ENCODE data around the gene CDH4. TPM values are rescaled to one million over a fixed set of nuclear protein-coding genes. Genes with fewer than 3 reads are reported as not detected.
"Not testable (repeated sequence)": the region's sequence is repeated elsewhere in the genome, so short reads cannot be mapped to it uniquely, and the experiment has no call there.

The CDH4 gene
- total RNA-seq, 1 experiment from 2014 or later = 3.9 TPM

DNA sequence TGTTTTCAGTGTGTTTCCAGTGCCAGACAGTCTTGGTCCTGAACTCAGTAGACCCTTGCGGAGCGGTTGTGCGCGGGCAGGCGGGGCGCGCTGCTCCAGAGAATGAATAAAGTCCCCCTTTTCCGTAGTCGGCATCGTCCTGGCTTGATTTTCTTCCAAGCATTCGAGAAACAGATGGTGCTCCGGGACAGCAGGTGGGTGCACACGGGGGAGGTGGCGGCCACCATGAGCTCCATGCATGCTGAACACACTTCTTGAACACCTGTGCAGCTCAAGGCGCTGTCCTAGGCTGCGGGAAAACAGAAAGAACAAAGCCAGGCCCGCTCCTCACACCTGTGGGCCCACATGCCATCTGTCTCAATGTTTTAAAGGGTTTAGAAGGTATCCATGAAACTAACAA lies 688.4 kb downstream of the CDH4 start:
- peak; percentile 46 for DNase-seq
- Histone ChIP-seq H3K4me3 (ENCODE audit: insufficient read depth, low read depth, low read length) (no peak overlapping the region), H3K27me3 (ENCODE audit: control insufficient read depth, insufficient read depth, low read length) (no peaks in the 10 kb centered on the region), H3K36me3 (replicated peaks; ENCODE audit: control insufficient read depth, insufficient read depth, low read length) (no peaks in the 10 kb centered on the region)

DNA sequence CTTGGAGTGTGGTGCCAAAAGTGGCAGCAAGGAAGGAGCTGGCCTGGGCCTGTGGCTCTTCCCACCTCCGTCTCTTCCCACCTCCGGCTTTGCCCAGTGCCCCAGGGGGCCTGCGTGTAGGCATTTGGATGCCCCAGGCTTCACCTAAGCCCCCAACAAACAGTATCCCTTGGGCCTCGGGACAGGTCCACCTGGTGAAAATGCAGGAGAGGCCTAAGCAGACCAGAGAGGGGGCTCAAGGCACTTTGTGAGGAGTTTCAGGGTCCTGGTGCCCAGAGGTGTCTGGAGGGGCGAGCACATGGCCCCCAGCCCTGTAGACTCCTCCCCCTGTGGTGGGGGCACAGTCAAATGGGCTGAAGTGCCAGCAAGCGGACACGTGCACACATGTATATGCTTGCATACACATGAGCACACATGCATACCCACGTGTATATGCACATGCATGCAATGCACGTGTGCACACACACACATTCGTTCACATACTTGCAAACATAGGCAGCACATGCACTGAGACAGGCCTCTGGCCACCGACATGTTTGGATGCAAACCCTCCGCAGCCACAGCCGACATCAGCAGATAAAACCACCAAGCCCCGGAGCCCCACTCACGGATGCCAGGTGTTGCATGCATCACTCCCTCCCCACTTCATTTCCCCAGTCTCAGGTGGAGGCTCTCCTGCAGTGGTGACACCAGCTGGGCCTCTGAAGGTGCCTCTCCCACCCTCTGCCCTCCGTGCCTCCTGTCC lies 689.1 kb downstream of the CDH4 start:
- H3K4me3 ChIP-seq (ENCODE audit: insufficient read depth, low read depth, low read length) = no peak overlapping the region
- no peaks in the 10 kb centered on the region for H3K27me3 ChIP-seq (ENCODE audit: control insufficient read depth, insufficient read depth, low read length)
- DNase-seq = no peak
- H3K36me3 ChIP-seq (replicated peaks; ENCODE audit: control insufficient read depth, insufficient read depth, low read length) = no peaks in the 10 kb centered on the region

- no peaks in the 10 kb centered on the region for H3K36me3 ChIP-seq (replicated peaks; ENCODE audit: control insufficient read depth, insufficient read depth, low read length)
- no peak for DNase-seq
- H3K27me3 ChIP-seq (ENCODE audit: control insufficient read depth, insufficient read depth, low read length) = no peaks in the 10 kb centered on the region
- no peak overlapping the region for H3K4me3 ChIP-seq (ENCODE audit: insufficient read depth, low read depth, low read length)
Observed at GRCh38 chr20:61941721-61942405, 689.8 kb downstream of the CDH4 start.

DNA sequence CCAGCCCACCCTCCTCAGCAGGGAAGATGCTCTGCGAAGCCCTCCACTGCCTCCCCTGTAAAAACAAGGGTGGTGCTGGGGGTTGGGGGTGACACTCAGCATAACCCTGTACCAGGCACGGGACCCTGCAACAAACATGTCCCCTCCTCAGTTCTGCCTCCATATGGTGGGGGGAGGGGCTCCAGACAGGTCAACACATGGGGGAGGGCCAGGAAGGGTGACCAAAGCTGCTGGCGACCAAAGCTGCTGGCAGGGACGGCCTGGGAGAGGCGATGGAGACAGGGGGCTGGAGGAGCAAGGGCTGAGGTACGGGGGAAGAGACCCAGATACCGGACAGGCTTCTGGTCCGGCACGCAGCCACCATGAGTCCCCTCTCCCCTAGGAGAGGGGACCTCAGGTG lies 690.5 kb downstream of the CDH4 start:
- no peak for DNase-seq
- no peaks in the 10 kb centered on the region for H3K27me3 ChIP-seq (ENCODE audit: control insufficient read depth, insufficient read depth, low read length)
- no peaks in the 10 kb centered on the region for H3K36me3 ChIP-seq (replicated peaks; ENCODE audit: control insufficient read depth, insufficient read depth, low read length)
- no peak overlapping the region for H3K4me3 ChIP-seq (ENCODE audit: insufficient read depth, low read depth, low read length)

DNA sequence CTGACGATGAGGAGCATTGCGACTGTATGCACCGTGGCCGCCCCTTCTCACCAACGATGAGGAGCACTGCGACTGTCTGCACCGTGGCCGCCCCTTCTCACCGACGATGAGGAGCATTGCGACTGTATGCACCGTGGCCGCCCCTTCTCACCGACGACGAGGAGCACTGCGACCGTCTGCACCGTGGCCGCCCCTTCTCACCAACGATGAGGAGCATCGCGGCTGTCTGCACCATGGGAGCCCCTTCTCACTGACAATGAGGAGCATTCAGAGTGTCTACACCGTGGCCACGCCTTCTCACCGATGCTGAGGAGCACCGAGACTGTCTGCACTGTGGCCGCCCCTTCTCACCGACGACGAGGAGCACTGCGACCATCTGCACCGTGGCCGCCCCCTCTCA lies 692.9 kb downstream of the CDH4 start:
- H3K36me3 ChIP-seq (replicated peaks; ENCODE audit: control insufficient read depth, insufficient read depth, low read length); DNase-seq: not testable (repeated sequence)

GRCh38 chr20:61945495-61945894 lies 693.4 kb downstream of the CDH4 start:
- not testable (repeated sequence) for DNase-seq; H3K4me3 ChIP-seq (ENCODE audit: insufficient read depth, low read depth, low read length); H3K36me3 ChIP-seq (replicated peaks; ENCODE audit: control insufficient read depth, insufficient read depth, low read length)

More for the DNA sequence above, 692.9 kb downstream of the CDH4 start:
- H3K27me3 ChIP-seq (ENCODE audit: control insufficient read depth, insufficient read depth, low read length); H3K4me3 ChIP-seq (ENCODE audit: insufficient read depth, low read depth, low read length): not testable (repeated sequence)

DNA sequence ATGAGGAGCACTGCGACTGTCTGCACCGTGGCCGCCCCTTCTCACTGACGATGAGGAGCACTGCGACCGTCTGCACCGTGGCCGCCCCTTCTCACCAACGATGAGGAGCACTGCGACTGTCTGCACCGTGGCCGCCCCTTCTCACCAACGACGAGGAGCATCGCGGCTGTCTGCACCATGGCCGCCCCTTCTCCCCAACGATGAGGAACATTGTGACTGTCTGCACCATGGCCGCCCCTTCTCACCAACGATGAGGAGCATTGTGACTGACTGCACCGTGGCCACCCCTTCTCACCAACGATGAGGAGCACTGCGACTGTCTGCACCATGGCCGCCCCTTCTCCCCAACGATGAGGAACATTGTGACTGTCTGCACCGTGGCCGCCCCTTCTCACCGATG lies 696.0 kb downstream of the CDH4 start:
- not testable (repeated sequence) for H3K4me3 ChIP-seq (ENCODE audit: insufficient read depth, low read depth, low read length); H3K27me3 ChIP-seq (ENCODE audit: control insufficient read depth, insufficient read depth, low read length); DNase-seq; H3K36me3 ChIP-seq (replicated peaks; ENCODE audit: control insufficient read depth, insufficient read depth, low read length)

More at GRCh38 chr20:61945495-61945894, 693.4 kb downstream of the CDH4 start:
- H3K27me3 ChIP-seq (ENCODE audit: control insufficient read depth, insufficient read depth, low read length) = not testable (repeated sequence)

GRCh38 chr20:61948586-61949362 lies 696.7 kb downstream of the CDH4 start:
- no peak for DNase-seq
- H3K36me3 ChIP-seq (replicated peaks; ENCODE audit: control insufficient read depth, insufficient read depth, low read length) = no peaks in the 10 kb centered on the region
- no peaks in the 10 kb centered on the region for H3K27me3 ChIP-seq (ENCODE audit: control insufficient read depth, insufficient read depth, low read length)
- no peak overlapping the region for H3K4me3 ChIP-seq (ENCODE audit: insufficient read depth, low read depth, low read length)

GRCh38 chr20:61949363-61949713 lies 697.3 kb downstream of the CDH4 start:
- Histone ChIP-seq H3K27me3 (ENCODE audit: control insufficient read depth, insufficient read depth, low read length) (no peaks in the 10 kb centered on the region), H3K36me3 (replicated peaks; ENCODE audit: control insufficient read depth, insufficient read depth, low read length) (no peaks in the 10 kb centered on the region), H3K4me3 (ENCODE audit: insufficient read depth, low read depth, low read length) (no peak overlapping the region)
- DNase-seq = no peak

DNA sequence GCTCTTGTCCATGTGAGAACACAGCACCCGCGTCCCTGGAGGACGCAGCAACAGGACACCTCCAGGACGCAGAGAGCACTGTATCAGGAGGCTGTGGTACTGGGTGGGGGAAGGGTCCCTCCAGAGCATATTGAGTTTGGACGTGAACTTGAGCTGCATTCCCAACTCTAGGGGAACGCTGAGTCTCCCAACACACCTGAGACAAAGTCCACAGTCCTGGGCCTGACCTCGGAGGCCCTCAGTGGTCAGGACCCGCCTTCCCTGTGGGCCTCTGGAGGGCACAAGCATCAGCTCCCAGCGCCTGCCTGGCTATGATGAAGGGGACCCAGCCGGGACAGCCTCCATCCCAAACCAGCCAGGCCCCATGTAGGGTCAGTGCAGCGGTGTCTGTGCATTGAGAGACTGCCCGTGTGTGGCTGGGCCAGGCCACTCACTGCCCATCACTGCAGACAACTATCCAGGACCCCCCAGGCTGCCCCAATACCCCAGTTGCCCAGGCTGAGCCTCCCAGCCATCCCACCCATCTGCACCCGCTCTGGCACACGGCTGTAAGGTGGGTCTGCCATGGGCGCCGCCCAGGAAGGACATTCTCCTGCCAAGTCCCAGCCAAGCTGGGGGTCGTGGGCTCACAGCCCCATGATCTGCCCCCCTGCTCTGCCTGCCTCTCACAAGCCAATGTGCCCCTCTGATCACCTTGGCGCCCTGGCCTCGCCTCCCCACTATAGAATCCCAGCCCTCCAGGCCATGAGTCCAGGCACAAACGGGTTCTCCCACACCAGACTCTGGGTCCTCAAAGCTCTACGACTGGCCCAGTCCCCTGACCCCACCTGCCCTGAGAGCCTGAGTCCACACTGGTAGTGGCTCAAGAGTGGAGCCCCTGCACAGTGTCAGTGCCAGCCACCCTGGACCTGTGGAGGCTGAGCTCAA lies 697.9 kb downstream of the CDH4 start:
- H3K4me3 ChIP-seq (ENCODE audit: insufficient read depth, low read depth, low read length) = no peak overlapping the region
- DNase-seq = no peak
- no peaks in the 10 kb centered on the region for H3K36me3 ChIP-seq (replicated peaks; ENCODE audit: control insufficient read depth, insufficient read depth, low read length)
- H3K27me3 ChIP-seq (ENCODE audit: control insufficient read depth, insufficient read depth, low read length) = no peaks in the 10 kb centered on the region

DNA sequence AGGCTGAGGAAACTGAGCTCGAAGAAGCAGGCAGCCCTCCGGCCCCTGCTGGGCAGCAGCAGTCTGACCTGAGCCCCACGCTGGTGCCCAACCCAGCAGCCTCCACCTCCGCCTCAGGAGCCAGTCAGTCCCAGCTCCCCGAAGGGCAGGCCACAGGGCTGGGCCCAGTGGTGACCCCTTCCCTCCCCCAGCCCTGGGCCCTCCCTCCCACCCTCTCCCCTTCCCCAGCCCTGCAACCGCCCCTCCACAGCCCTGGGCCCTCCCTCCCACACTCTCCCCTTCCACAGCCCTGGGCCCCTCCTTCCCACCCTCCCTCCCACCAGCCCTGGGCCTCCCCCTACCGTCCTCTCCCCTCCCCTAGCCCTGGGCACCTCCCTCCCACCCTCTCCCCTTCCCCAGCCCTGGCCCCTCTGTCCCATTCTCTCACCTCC lies 698.6 kb downstream of the CDH4 start:
- H3K4me3 ChIP-seq (ENCODE audit: insufficient read depth, low read depth, low read length) = no peak overlapping the region
- H3K27me3 ChIP-seq (ENCODE audit: control insufficient read depth, insufficient read depth, low read length) = no peaks in the 10 kb centered on the region
- peak; percentile 78 for DNase-seq
- no peaks in the 10 kb centered on the region for H3K36me3 ChIP-seq (replicated peaks; ENCODE audit: control insufficient read depth, insufficient read depth, low read length)

DNA sequence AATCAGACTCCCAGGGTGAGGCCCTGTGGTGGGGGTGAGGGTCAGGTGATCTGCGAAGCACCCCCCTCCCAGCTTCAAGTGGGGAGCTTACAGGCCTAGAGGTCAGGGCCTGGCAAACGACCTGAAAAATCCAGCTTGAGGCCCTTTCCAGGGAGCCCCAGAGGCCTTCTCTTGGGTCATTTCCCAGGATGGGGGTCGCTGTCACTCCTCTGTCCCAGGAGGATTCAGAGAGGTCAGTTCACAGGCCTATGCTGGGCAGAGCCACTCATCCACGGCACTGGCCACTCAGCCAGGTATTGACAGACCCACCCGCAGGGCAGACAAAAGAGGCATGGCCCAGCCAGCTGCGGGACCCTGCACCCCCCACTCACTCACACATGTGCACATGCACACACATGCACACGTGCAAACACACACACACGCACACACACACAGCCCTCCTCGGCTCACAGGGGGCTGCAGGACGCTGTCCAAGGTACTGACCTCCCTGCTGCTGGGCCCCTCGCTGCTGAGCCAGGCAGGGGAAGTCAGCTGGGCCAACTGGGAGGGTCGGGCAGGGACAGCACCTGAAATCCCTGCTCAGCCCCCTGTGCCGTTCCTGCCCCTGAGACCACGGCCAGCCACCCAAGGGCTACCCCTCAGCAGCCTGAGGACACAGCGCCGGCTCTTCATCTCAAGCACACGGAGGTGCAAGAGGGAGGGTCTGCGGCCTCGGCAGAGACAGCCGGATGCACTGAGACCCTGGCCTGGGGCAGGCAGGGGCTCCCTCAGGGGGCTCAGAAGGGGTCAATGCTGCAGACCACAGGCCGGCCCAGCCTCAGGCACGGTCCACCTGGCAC lies 699.9 kb downstream of the CDH4 start:
- H3K27me3 ChIP-seq (ENCODE audit: control insufficient read depth, insufficient read depth, low read length) = no peaks in the 10 kb centered on the region
- no peaks in the 10 kb centered on the region for H3K36me3 ChIP-seq (replicated peaks; ENCODE audit: control insufficient read depth, insufficient read depth, low read length)
- peak; percentile 93 for DNase-seq
- H3K4me3 ChIP-seq (ENCODE audit: insufficient read depth, low read depth, low read length) = no peak overlapping the region
